Heart left ventricle (tissue), 16 donors: ENCODE data around the gene KCNH1. TPM values are rescaled to one million over a fixed set of nuclear protein-coding genes. Genes with fewer than 3 reads are reported as not detected.

ENCODE experiments used
- ATAC-seq, 4 donors: fragments of 200-7000 bp; cut with Tn5 transposase; one replicate each; pipeline ENCODE4 v1.9.1; 2020 to 2022; ENCODE audit warnings: moderate library complexity in 4 of 4, mild to moderate bottlenecking in 3 of 4, moderate number of reproducible peaks in 1 of 4
- DNase-seq, 5 donors: peaks; one replicate each; pipeline ENCODE4 v3.0.0-alpha.2; 2020
- H3K27ac ChIP-seq, 12 donors: fragments of 200-600 bp; sonication (generic) in 4 of 12; one replicate each; pipeline versions ENCODE4 v1.5.0 to v1.8.0; 2016 to 2022; ENCODE audit warnings: mild to moderate bottlenecking in 2 of 12
- H3K27me3 ChIP-seq, 9 donors: fragments of 200-600 bp; sonication (generic) in 2 of 9; one replicate each; pipeline versions ENCODE4 v1.5.1 to v1.8.0; 2016 to 2022; ENCODE audit warnings: mild to moderate bottlenecking in 3 of 9
- H3K36me3 ChIP-seq, 9 donors: fragments of 200-600 bp; sonication (generic) in 2 of 9; one replicate each; pipeline versions ENCODE4 v1.5.0 to v1.8.0; 2018 to 2022; ENCODE audit warnings: mild to moderate bottlenecking in 2 of 9
- H3K4me1 ChIP-seq, 12 donors: fragments of 200-600 bp; sonication (generic) in 4 of 12; one replicate each; pipeline versions ENCODE4 v1.5.0 to v1.8.0; 2016 to 2022; ENCODE audit warnings: mild to moderate bottlenecking in 3 of 12
- H3K4me3 ChIP-seq, 12 donors: fragments of 200-600 bp; sonication (generic) in 4 of 12; one replicate each; pipeline versions ENCODE4 v1.5.0 to v1.8.0; 2017 to 2022; ENCODE audit warnings: mild to moderate bottlenecking in 9 of 12, moderate library complexity in 4 of 12
- H3K9me3 ChIP-seq, 12 donors: fragments of 200-600 bp; sonication (generic) in 4 of 12; one replicate each; pipeline versions ENCODE4 v1.5.0 to v1.8.0; 2016 to 2022; ENCODE audit warnings: mild to moderate bottlenecking in 1 of 12
- CTCF ChIP-seq, 12 donors: fragments of 200-600 bp; sonication (generic) in 4 of 12; IDR thresholded peaks; one replicate each; pipeline versions ENCODE4 v1.5.0 to v1.8.0; 2018 to 2022; ENCODE audit warnings: antibody characterized with exemption in 12 of 12, mild to moderate bottlenecking in 5 of 12
- POLR2A ChIP-seq, 2 donors: fragments of 450-650 bp; IDR thresholded peaks; one replicate each; pipeline ENCODE4 v1.6.1; 2017; ENCODE audit warnings: antibody characterized with exemption in 2 of 2, mild to moderate bottlenecking in 2 of 2, moderate library complexity in 2 of 2
- WGBS, 4 donors: extraction: QIAGEN DNeasy Blood & Tissue Kit in 2 of 4; methylation state at CpG; one replicate each; pipeline versions ENCODE4 v1.1.5 to v1.1.7; 2013 to 2018; 5-methylcytosine and 5-hydroxymethylcytosine counted together
- intact Hi-C, 10 donors: fragments of 100-400 bp; cut with DNase I; formaldehyde crosslinking; loops; one replicate each; pipeline versions ENCODE4 v1.11.1 to v1.14.2; 2022
- polyA plus RNA-seq, 2 donors: library from polyadenylated mRNA; stranded (reverse); fragments of 200-250 nt; gene quantifications; one replicate each; pipeline ENCODE4 v1.2.3, GENCODE V29; 2013
- total RNA-seq, 9 donors: library from RNA; depleted of rRNA in 2 of 9; stranded (reverse); fragments of >200 nt in 2 of 9; fragmentation: NEBNext Ultra II Directional in 3 of 9; extraction: Animal tissue kit (Norgen Biotek cat#: 25700) in 3 of 9; gene quantifications; one replicate each; pipeline versions ENCODE4 v1.1.0 to v1.2.4, GENCODE V29; 2016 to 2023
- donor health status: ischemic (EF 13 %, LVEDD 7.1; RV severe dilation, severe dysfunction).
- donor health status: healthy with polysubstance abuse.
- donor health status: DM: no; HTN: yes; CAD: no.
- donor health status: DM: no; HTN: no; CAD: no.
- donor health status: ischemic (EF 25% LVEDD 6.9; RV normal size, moderate dysfunction).
- donor health status: ischemic (EF 25% LVEDD 5.7; RV mildly dilated, moderate dysfunction).
- donor health status: healthy.
- donor health status: DM: yes; HTN: yes; CAD: no.
- donor health status: ischemic (EF 35%, LVEDD 5.7; RV mildly dilated, moderate dysfunction).
- donor health status: nonischemic (EF 11% LVEDD 7.7; RV severe dilation, severe dysfunction).
- donor health status: DM: yes; HTN: yes; CAD: no.
- donor health status: PGD.
- donor health status: ischemic (EF 29% LVEDD 5.4; RV normal size, mild dysfunction).
- donor health status: nonischemic (EF 23%, LVEDD 6.1; RV moderate dilation, normal function).

Gene KCNH1
- total and polyA plus RNA-seq, 11 donors, result 0.03 TPM; not detected in 10

GRCh38 chr1:210980082-210980481 is 153.9 kb downstream of the KCNH1 start:
- Histone ChIP-seq H3K27me3 (no peaks in the 10 kb centered on the region), H3K9me3 (peaks cover 0 to 15% (median 2%) of the 10 kb centered on the region in 12 donors), H3K4me3 (no peak overlapping the region), H3K27ac (no peak overlapping the region), H3K4me1 (no peaks in the 10 kb centered on the region), H3K36me3 (no peaks in the 10 kb centered on the region)
- ATAC-seq, result no peak
- intact Hi-C loops, result no loop called here
- no peak for DNase-seq
- no peak for TF ChIP-seq CTCF (IDR thresholded peaks at IDR 0.05)
- TF ChIP-seq POLR2A (IDR thresholded peaks at IDR 0.05), result no peak

- Histone ChIP-seq H3K9me3 (peaks cover 0 to 15% (median 2%) of the 10 kb centered on the region in 12 donors), H3K27me3 (no peaks in the 10 kb centered on the region), H3K36me3 (no peaks in the 10 kb centered on the region), H3K4me3 (no peak overlapping the region), H3K4me1 (no peaks in the 10 kb centered on the region), H3K27ac (no peak overlapping the region)
- 58 to 69% (median 63%) methylated on average over 3 of the region's 3 CpGs for WGBS, 4 donors
- no peak for DNase-seq
- ATAC-seq, result no peak
- TF ChIP-seq CTCF (IDR thresholded peaks at IDR 0.05) (no peak), POLR2A (IDR thresholded peaks at IDR 0.05) (no peak)
- intact Hi-C loops, result no loop called here
Measured at GRCh38 chr1:210978974-210979354, 155.0 kb downstream of the KCNH1 start.

GRCh38 chr1:210978316-210978973 is 155.5 kb downstream of the KCNH1 start:
- WGBS, 4 donors, result 72 to 84% (median 78%) methylated on average over 6 of the region's 6 CpGs
- Histone ChIP-seq H3K4me1 (no peaks in the 10 kb centered on the region), H3K4me3 (no peak overlapping the region), H3K27me3 (no peaks in the 10 kb centered on the region), H3K36me3 (no peaks in the 10 kb centered on the region), H3K27ac (no peak overlapping the region), H3K9me3 (peaks cover 0 to 11% (median 0%) of the 10 kb centered on the region in 12 donors)
- TF ChIP-seq CTCF (IDR thresholded peaks at IDR 0.05), result no peak
- TF ChIP-seq POLR2A (IDR thresholded peaks at IDR 0.05), result no peak
- intact Hi-C loops, result no loop called here
- ATAC-seq, result no peak
- no peak for DNase-seq

GRCh38 chr1:210951279-210951678 is 182.7 kb downstream of the KCNH1 start:
- 58 to 77% (median 63%) methylated on average over 7 of the region's 7 CpGs for WGBS, 4 donors
- Histone ChIP-seq H3K27me3 (no peaks in the 10 kb centered on the region), H3K9me3 (peaks cover 0 to 4% (median 0%) of the 10 kb centered on the region in 12 donors), H3K4me1 (no peaks in the 10 kb centered on the region), H3K27ac (no peak overlapping the region), H3K4me3 (no peak overlapping the region), H3K36me3 (no peaks in the 10 kb centered on the region)
- ATAC-seq (no peak), DNase-seq (no peak)
- intact Hi-C loops, result loop anchor here in 3 of 10 donors (5.0 to 10.0 kb wide), 3 partner anchors 239 to 369 kb away; no protein-coding TSS in a partner anchor
- TF ChIP-seq CTCF (IDR thresholded peaks at IDR 0.05) (no peak), POLR2A (IDR thresholded peaks at IDR 0.05) (no peak)
